ENCODE measurements around the gene CNTNAP2. TPM values are rescaled to one million over a fixed set of nuclear protein-coding genes. Genes with fewer than 3 reads are reported as not detected.

The CNTNAP2 gene
- total and polyA plus RNA-seq, 2 of the 13 experiments (the other 11 are each of a cell fraction or from before 2014, with no cell fraction given): 0.40 to 0.42 TPM

- Histone ChIP-seq H4K20me1 (ENCODE audit: insufficient read depth, low read length) (no peaks in the 10 kb centered on the region), H3K4me3 (replicated peaks in 1 of 3; ENCODE audit: insufficient read depth in 1 of 3, low read depth in 2 of 3, low read length in 3 of 3) (no peak overlapping the region), H3K4me1 (ENCODE audit: insufficient read depth, low read length) (no peaks in the 10 kb centered on the region), H3K27ac (ENCODE audit: extremely low read length, insufficient read depth, low read length) (no peak overlapping the region), H3K4me2 (ENCODE audit: low read depth, low read length) (no peak overlapping the region), H3K9me3 (ENCODE audit: low read length) (peaks cover 61% of the 10 kb centered on the region), H3K9ac (ENCODE audit: insufficient read depth, low read depth, low read length) (no peak overlapping the region), H3K36me3 (replicated peaks in 1 of 2; ENCODE audit: control insufficient read depth in 1 of 2, insufficient read depth in 2 of 2, low read length in 2 of 2) (no peaks in the 10 kb centered on the region), H2AFZ (ENCODE audit: low read length) (no peak overlapping the region), H3K79me2 (ENCODE audit: insufficient read depth, low read length) (no peaks in the 10 kb centered on the region), H3K27me3 (ENCODE audit: control insufficient read depth in 1 of 2, insufficient read depth in 2 of 2, low read length in 2 of 2) (no peaks in the 10 kb centered on the region)
- 4% methylated on average over 2 of the region's 2 CpGs for WGBS (ENCODE audit: low lambda C conversion rate)
- in situ Hi-C loops (cut with HindIII; ENCODE audit: extremely low pct_ligation_motif_present, low pct_unique_long_range_greater_than_20kb): no loop called here
- POLR2A ChIA-PET: no interaction called here
- no peak for ATAC-seq
- TF ChIP-seq ZNF275 (CRISPR knock-in tag; IDR thresholded peaks at IDR 0.05; ENCODE audit: borderline replicate concordance) (no peak), ZNF430 (CRISPR knock-in tag; IDR thresholded peaks at IDR 0.05) (no peak), MTERF4 (CRISPR knock-in tag; IDR thresholded peaks at IDR 0.05) (no peak), CREBL2 (CRISPR knock-in tag; IDR thresholded peaks at IDR 0.05; ENCODE audit: borderline replicate concordance) (no peak)
- CTCF ChIA-PET (ENCODE audit: low intra/inter-chr PET ratio, low total read pairs): no interaction called here
- DNase-seq (ENCODE audit: low spot score): no peak
- FAIRE-seq: no peak
- intact Hi-C loops (cut with micrococcal nuclease; ENCODE audit: unreplicated experiment): no loop called here
- BruUV-seq (replicated peaks): no TSS peak
These were observed 1019.8 kb downstream of the CNTNAP2 start for GRCh38 chr7:147136352-147136751.

- no peak overlapping the region for H3K4me2 ChIP-seq (ENCODE audit: low read depth, low read length)
- no peak overlapping the region for H3K27ac ChIP-seq (ENCODE audit: extremely low read length, insufficient read depth, low read length)
- no peaks in the 10 kb centered on the region for H3K36me3 ChIP-seq (replicated peaks in 1 of 2; ENCODE audit: control insufficient read depth in 1 of 2, insufficient read depth in 2 of 2, low read length in 2 of 2)
- H3K27me3 ChIP-seq (ENCODE audit: control insufficient read depth in 1 of 2, insufficient read depth in 2 of 2, low read length in 2 of 2): no peaks in the 10 kb centered on the region
- intact Hi-C loops (cut with micrococcal nuclease; ENCODE audit: unreplicated experiment) (no loop called here), in situ Hi-C loops (cut with HindIII; ENCODE audit: extremely low pct_ligation_motif_present, low pct_unique_long_range_greater_than_20kb) (no loop called here)
- H3K9me3 ChIP-seq (ENCODE audit: low read length): peaks cover 57% of the 10 kb centered on the region
- DNase-seq (ENCODE audit: low spot score) (no peak), FAIRE-seq (no peak), ATAC-seq (no peak)
- no peaks in the 10 kb centered on the region for H3K79me2 ChIP-seq (ENCODE audit: insufficient read depth, low read length)
- H3K4me1 ChIP-seq (ENCODE audit: insufficient read depth, low read length): no peaks in the 10 kb centered on the region
- ChIA-PET CTCF (ENCODE audit: low intra/inter-chr PET ratio, low total read pairs) (no interaction called here), POLR2A (no interaction called here)
- no peak overlapping the region for H3K9ac ChIP-seq (ENCODE audit: insufficient read depth, low read depth, low read length)
- no TSS peak for BruUV-seq (replicated peaks)
- H3K4me3 ChIP-seq (replicated peaks in 1 of 3; ENCODE audit: insufficient read depth in 1 of 3, low read depth in 2 of 3, low read length in 3 of 3): no peak overlapping the region
- no peaks in the 10 kb centered on the region for H4K20me1 ChIP-seq (ENCODE audit: insufficient read depth, low read length)
- 0% methylated on average over 2 of the region's 2 CpGs for WGBS (ENCODE audit: low lambda C conversion rate)
- H2AFZ ChIP-seq (ENCODE audit: low read length): no peak overlapping the region
- TF ChIP-seq ZBED4 (CRISPR knock-in tag; IDR thresholded peaks at IDR 0.05; ENCODE audit: borderline replicate concordance) (no peak), ISX (CRISPR knock-in tag; conservative IDR thresholded peaks at IDR 0.05) (no peak), NCOA5 (CRISPR knock-in tag; IDR thresholded peaks at IDR 0.05) (no peak), GZF1 (CRISPR knock-in tag; IDR thresholded peaks at IDR 0.05) (no peak), EP300 (IDR thresholded peaks at IDR 0.05; ENCODE audit: low read depth in 2 of 2, low read length in 2 of 2) (no peak), EP300 (CRISPR knock-in tag; IDR thresholded peaks at IDR 0.05; ENCODE audit: borderline replicate concordance) (no peak), HNF1B (CRISPR knock-in tag; IDR thresholded peaks at IDR 0.05) (no peak)
These were observed 1028.6 kb downstream of the CNTNAP2 start for GRCh38 chr7:147145194-147145593.
